Liver (tissue), 3 donors: ENCODE data around the gene KRT14.

Experiments
- ATF3 ChIP-seq: IDR thresholded peaks from 2 replicates; pipeline ENCODE4 v1.6.1; 2016; ENCODE audit warnings: antibody characterized with exemption
- CTCF ChIP-seq: fragments of 150-350 bp; IDR thresholded peaks from 2 replicates; pipeline ENCODE4 v1.5.1; 2017; ENCODE audit warnings: improper control_type of control experiment, low read depth, low read length; ENCODE audit not compliant: missing input control
- GABPA ChIP-seq, 2 donors: IDR thresholded peaks in 1 of 2; conservative IDR thresholded peaks in 1 of 2; 2 replicates each; pipeline ENCODE4 v1.6.1; 2016; ENCODE audit warnings: antibody characterized with exemption in 2 of 2, mild to moderate bottlenecking in 1 of 2, moderate library complexity in 1 of 2
- HNF4A ChIP-seq, 2 donors: conservative IDR thresholded peaks; 2 replicates each; pipeline ENCODE4 v1.6.1; 2016; ENCODE audit warnings: antibody characterized with exemption in 2 of 2, mild to moderate bottlenecking in 2 of 2
- HNF4G ChIP-seq: IDR thresholded peaks from 2 replicates; pipeline ENCODE4 v1.6.1; 2016; ENCODE audit warnings: antibody characterized with exemption
- JUND ChIP-seq, 2 donors: IDR thresholded peaks; 2 replicates each; pipeline ENCODE4 v1.6.1; 2016; ENCODE audit warnings: antibody characterized with exemption in 2 of 2
- MAX ChIP-seq: IDR thresholded peaks from 2 replicates; pipeline ENCODE4 v1.6.1; 2016; ENCODE audit warnings: antibody characterized with exemption
- RAD21 ChIP-seq, 2 donors: IDR thresholded peaks; 2 replicates each; pipeline ENCODE4 v1.6.1; 2016; ENCODE audit warnings: antibody characterized with exemption in 2 of 2, mild to moderate bottlenecking in 2 of 2
- REST ChIP-seq: IDR thresholded peaks from 2 replicates; pipeline ENCODE4 v1.6.1; 2016; ENCODE audit warnings: antibody characterized with exemption, mild to moderate bottlenecking
- RXRA ChIP-seq, 2 donors: IDR thresholded peaks; 2 replicates each; pipeline ENCODE4 v1.6.1; 2017 to 2018; ENCODE audit warnings: antibody characterized with exemption in 2 of 2, mild to moderate bottlenecking in 1 of 2
- SP1 ChIP-seq: IDR thresholded peaks from 2 replicates; pipeline ENCODE4 v1.6.1; 2018; ENCODE audit warnings: antibody characterized with exemption, mild to moderate bottlenecking
- TAF1 ChIP-seq: conservative IDR thresholded peaks from 2 replicates; pipeline ENCODE4 v1.6.1; 2016; ENCODE audit warnings: antibody characterized with exemption, mild to moderate bottlenecking
- YY1 ChIP-seq: IDR thresholded peaks from 2 replicates; pipeline ENCODE4 v1.6.1; 2016; ENCODE audit warnings: antibody characterized with exemption, mild to moderate bottlenecking
- ZBTB33 ChIP-seq: IDR thresholded peaks from 2 replicates; pipeline ENCODE4 v1.6.1; 2016; ENCODE audit warnings: antibody characterized with exemption
- donor health status: healthy.
- donor health status: healthy.

- no peak for TF ChIP-seq CTCF
- TF ChIP-seq TAF1: no peak
- no peak for TF ChIP-seq GABPA (IDR thresholded peaks at IDR 0.05 in 1 of 2, conservative IDR thresholded peaks at IDR 0.05 in 1 of 2)
- no peak for TF ChIP-seq ATF3
- no peak for TF ChIP-seq REST
- no peak for TF ChIP-seq RAD21 (IDR thresholded peaks at IDR 0.05)
- no peak for TF ChIP-seq SP1
- no peak for TF ChIP-seq YY1
- no peak for TF ChIP-seq HNF4G
- TF ChIP-seq MAX: no peak
- TF ChIP-seq HNF4A (conservative IDR thresholded peaks at IDR 0.05): no peak
- TF ChIP-seq RXRA (IDR thresholded peaks at IDR 0.05): no peak
- TF ChIP-seq JUND (IDR thresholded peaks at IDR 0.05): no peak
- TF ChIP-seq ZBTB33: no peak
These were observed 48.7 kb upstream of the KRT14 start for GRCh38 chr17:41635121-41636097.
